ENCODE measurements around the gene NOTCH4.
"Not testable (repeated sequence)": the region's sequence is repeated elsewhere in the genome, so short reads cannot be mapped to it uniquely, and the experiment has no call there.

Gene NOTCH4

GRCh38 chr6:32192608-32193039 lies 31.2 kb downstream of the NOTCH4 start, which contains the start of gene GPSM3:
Gene GPSM3, minus strand, starts transcription at chr6:32192643. Its CDS starts 130 bp downstream, at chr6:32192513.
- no peak for DNase-seq

DNA sequence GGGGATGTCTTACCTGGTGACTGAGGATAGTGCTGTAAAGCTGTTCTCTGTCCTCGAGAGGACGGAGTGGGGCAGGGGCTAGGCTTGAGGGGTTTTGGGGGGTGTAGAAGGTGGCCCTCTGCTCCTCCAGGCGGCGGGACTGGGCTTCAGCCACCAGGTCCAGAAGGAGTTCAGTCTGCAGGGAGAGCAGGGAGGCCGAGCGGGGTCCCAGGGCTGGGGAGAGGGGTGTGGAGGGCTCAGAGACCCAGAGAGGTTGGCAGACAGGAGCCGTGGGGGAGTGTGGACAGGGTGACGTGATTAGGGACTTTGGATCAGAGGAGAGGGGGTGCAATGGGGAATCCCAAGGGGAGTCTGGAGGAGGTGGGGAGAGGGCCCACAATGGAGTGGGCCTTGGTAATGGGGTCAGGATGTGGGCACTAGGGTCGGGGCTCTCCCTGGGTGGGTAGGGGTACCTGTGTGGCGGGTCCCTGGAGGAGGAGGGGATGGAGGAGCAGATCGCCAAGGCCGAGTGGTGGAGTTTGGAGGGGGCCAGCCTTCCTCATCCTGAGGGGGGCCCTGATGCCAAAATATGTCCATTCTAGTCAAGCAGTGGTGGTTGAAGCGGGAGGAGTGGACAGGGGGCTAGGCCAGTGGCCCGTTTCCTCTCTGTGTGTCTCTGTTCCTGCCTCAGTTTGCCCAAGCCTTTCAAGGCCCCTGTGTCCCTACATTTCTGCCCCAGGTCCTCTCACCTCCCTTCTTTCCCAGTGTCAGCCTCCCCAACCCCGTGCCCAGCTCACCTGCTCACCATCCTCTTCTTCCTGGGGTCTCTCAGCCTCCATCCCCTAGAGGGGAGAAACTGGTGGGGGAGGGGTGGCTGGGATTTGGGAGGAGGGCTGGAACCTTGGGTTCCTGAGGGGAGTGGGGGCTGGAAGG lies 31.9 kb downstream of the NOTCH4 start:
- no peak for DNase-seq

- DNase-seq = no peak
Observed at GRCh38 chr6:32190911-32191677, 32.8 kb downstream of the NOTCH4 start.

DNA sequence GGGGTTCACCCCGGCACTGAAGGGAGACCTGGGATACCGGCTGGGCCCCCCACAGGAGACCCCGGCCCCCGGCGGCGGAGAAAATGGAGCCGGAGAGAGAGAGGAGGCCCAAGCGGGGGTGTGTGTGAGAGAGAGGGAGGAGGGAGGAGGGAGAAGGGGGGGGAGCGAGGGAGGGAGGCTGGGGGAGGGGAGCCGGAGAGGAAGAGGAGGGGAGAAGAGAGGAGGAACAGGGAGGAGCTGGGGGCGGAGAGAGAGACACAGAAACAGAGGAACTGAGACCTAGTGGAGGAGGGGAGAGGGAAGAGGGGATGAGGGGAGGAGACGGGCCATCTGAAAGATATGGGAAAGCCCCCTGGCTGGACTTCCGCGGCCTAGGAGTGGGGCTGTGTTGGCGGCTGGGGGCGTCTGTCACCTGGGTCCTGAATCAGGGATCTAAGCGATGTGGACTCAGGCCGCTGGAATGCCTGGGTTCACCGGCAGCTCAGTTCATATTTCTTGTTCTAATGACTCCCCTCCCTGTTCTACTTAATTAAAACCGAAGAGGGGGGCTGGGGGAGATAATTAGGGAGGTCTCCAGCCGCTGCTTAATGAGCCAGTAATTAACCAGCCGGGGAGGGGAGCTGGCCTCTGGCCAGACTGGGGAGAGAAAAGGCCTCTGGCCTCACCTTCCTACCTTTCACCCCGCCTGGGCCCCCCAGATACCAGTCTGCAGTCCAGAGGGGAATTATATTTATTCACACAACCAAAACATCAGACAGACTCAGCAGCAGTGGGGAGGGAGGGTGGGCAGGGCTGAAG lies 33.6 kb downstream of the NOTCH4 start, which contains the start of gene PBX2:
Gene PBX2, minus strand, starts transcription at position 149 of the 798 bp plus-strand sequence. CDS start 287 bp downstream, outside the sequence.
- peak; percentile 74 for DNase-seq

DNA sequence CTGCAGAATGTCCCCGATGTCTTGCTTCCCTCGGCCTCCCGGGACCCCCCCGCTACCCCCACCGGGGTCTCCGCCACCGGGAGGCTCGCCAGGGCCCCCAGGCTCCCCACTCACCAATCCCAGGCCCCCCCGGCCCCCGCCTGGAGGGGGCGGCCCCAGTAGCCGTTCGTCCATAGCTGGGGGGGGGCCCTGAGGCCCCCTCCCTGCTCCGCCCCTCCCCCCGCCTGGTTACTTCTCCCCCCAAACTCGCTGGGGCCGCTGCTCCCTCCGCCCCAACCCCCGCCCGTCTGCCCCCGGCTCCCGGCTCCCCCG lies 34.2 kb downstream of the NOTCH4 start:
- DNase-seq = no peak

- no peak for DNase-seq
Observed at GRCh38 chr6:32189069-32189741, 34.7 kb downstream of the NOTCH4 start.

- DNase-seq = no peak
Observed at GRCh38 chr6:32188381-32189068, 35.3 kb downstream of the NOTCH4 start.

GRCh38 chr6:32187725-32188380 lies 36.0 kb downstream of the NOTCH4 start:
- DNase-seq = not testable (repeated sequence)

GRCh38 chr6:32187009-32187709 lies 36.7 kb downstream of the NOTCH4 start:
- no peak for DNase-seq

DNA sequence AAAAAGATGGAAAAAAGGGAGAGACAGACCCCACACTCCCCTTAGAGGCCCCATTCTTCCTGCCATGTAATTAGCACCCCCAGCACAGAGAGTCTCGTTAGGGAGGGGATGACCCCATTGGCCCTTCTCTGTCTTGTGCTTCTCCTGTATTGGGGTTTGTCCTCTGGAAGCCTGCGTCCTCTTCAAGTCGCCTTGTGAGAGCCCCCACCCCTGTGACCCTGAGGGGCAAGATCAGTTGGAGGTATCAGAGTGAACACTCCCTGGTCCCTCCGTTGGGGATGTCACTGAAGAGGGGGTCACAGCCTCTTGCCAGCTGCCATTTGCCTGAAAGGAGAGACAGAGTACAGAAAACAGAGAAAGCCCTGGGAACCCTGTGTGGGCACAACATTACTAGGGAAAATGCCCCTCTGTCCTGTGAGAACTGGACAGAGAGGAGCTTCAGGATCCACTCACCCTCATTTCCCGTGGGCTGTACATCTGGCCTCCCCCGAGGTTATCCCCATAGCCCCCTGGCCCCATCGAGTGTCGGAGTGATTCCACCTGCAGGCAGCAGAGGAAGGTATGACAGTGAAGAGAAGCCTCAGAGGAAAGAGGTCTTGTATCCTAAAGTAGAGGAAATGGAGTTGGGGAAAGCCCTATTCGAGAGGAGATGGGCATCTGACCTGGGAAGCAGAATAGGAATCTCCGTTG lies 37.6 kb downstream of the NOTCH4 start:
- DNase-seq = not testable (repeated sequence)

GRCh38 chr6:32185681-32186131 lies 38.2 kb downstream of the NOTCH4 start:
- not testable (repeated sequence) for DNase-seq

GRCh38 chr6:32184084-32184640 lies 39.7 kb downstream of the NOTCH4 start, which contains the start of gene AGER:
Gene AGER, minus strand, starts transcription at chr6:32184253. Its CDS starts 31 bp downstream, at chr6:32184222.
- DNase-seq = no peak

GRCh38 chr6:32183483-32184083 lies 40.3 kb downstream of the NOTCH4 start:
- DNase-seq = no peak

DNA sequence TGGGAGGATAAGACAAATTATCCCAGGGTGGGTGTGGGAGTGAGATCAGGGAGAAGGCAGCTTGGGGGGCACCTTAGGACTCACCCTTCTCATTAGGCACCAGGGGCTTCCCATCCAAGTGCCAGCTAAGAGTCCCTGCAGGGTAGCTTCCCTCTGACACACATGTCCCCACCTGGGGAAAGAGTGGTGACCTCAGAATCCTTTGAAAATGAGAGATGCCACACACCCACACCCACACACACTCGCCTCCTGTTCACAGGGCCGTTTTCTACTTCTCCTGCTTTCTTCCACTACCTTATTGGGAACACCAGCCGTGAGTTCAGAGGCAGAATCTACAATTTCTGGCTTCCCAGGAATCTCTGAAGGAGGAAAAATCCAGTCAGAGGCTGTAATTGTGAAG lies 40.8 kb downstream of the NOTCH4 start:
- no peak for DNase-seq

DNA sequence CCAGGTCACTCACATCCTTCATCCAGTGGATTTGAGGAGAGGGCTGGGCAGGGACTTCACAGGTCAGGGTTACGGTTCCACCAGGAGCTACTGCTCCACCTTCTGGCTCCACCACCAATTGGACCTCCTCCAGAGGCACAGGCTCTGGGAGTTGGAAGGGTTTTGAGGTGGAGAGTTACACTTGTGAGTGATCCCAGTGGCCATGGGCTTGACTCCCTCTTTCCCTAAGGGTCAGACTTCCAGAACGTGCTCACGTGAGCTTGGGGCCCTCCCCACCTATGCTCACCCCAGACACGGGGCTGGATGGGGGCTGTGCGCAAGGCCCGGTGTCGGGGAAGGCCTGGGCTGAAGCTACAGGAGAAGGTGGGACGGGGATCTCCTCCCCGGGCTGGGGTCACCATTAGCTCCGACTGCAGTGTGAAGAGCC lies 41.3 kb downstream of the NOTCH4 start:
- DNase-seq = no peak

- no peak for DNase-seq
Observed at GRCh38 chr6:32181915-32182529, 41.8 kb downstream of the NOTCH4 start.

DNA sequence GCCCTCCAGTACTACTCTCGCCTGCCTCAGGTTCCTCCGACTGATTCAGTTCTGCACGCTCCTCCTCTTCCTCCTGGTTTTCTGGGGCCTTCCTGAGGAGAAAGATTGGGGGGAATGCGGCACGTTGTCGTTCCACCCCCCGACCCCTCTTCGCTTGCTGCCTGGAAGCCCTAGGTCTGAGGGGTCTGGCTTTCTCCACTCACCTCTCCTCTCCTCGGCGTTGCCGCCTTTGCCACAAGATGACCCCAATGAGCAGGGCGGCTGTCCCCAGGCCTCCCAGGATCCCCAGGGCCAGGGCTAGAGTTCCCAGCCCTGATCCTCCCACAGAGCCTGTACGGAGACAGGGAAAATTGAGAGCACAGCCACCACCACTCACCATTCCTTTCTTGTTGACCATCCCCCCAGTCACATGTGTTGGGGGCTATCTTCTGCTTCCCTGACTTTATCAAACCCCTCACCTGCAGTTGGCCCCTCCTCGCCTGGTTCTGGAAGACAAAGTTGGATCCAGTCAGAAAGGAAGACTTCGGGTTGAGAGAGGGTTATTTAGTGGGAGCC lies 42.6 kb downstream of the NOTCH4 start:
- DNase-seq = no peak

Data from NCI-H1694 treated with DMSO at 0.1 percent for 48 hours (cell line).